Epidermal melanocyte (primary cell): ENCODE results near the gene OR8B8.
"Not testable (repeated sequence)": the region's sequence is repeated elsewhere in the genome, so short reads cannot be mapped to it uniquely, and the experiment has no call there.

Experiments used
- DNase-seq: peaks from one replicate; pipeline ENCODE4 v3.0.0; 2011; ENCODE audit warnings: low spot score; ENCODE audit not compliant: insufficient read length

Gene OR8B8

DNA sequence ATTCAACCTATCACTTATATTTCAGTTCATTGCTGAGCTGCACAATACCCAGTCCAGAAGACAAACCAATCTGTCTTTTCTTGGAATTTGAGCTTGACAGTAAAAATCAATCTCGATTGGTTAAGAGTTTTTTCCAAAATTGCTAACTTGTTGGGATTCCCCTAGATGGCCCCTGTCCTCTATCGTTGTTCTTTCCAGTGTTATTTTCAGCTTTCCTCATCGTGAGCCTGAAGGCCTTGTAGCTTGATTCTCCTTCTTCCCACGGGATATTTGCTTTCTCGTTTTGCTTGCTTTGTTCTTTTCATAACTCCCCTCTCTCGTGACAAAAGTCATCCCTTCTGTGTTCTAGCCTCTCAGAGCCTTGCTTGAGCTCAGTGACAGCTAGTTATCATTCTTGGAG is 3.1 kb downstream of the OR8B8 start:
- DNase-seq, result no peak

DNA sequence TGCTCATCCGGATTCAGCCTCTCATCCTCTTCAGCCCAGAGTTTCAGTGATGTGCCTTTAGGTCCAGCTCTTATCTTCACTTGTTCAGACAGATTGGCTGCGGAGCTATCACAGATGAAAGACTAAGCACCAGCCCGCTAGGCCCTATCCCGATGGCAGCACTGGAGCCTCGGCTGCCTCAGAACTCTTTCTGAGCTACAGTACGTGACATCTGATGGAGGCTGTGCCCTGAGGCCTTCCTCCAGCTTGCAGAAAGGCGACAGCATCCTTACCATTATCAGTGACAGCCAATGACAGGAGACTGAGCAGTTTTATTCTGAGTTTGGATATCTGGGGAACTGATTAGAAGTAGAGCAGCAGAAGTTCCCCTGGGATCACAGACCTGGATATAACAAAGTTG is 4.0 kb downstream of the OR8B8 start:
- DNase-seq, result no peak

GRCh38 chr11:124441081-124441480 is 4.4 kb downstream of the OR8B8 start:
- DNase-seq, result no peak

DNA sequence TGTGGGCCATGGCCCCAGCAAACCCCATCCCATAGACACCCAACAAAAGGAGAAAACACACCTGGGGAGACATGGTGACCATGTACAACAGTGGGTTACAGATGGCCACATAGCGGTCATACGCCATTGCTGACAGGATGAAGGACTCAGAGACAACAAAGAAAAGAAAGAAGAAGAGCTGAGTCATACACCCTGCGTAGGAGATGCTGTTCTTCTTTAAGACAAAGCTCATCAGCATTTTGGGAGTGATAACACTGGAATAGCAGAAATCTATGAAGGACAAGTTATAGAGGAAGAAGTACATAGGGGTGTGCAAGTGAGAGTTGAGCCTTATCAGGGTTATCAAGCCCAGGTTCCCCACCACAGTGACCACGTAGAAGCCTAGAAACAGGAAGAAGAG is 4.9 kb downstream of the OR8B8 start:
- DNase-seq, result no peak

DNA sequence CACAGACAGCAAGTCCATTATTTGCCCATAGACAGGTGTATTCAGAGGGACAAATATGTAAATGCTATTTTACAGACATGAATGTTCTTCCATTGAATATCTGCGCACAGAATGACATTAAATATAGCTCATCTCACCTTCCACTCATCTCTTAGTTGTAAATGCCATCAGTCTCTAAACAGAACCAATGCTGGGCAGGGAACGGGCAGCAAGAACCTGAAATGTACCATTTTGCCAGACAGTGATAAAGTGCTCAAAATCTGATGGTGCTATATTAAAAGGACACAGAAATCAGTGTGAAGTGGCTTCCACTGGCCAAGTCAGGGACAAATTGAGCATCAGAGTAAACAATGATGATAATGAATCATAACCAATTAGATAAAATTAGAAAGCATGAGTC is 10.8 kb downstream of the OR8B8 start:
- no peak for DNase-seq

- DNase-seq, result no peak
Observed at GRCh38 chr11:124429599-124429998, 15.9 kb downstream of the OR8B8 start.

GRCh38 chr11:124424384-124424921 is 21.0 kb downstream of the OR8B8 start, which contains the start of gene OR8B4:
Gene OR8B4, minus strand, starts transcription at chr11:124424871. Its CDS starts 0 bp downstream, at chr11:124424871.
- DNase-seq, result no peak

- DNase-seq, result no peak
Observed at GRCh38 chr11:124421043-124421442, 24.5 kb downstream of the OR8B8 start.

GRCh38 chr11:124415356-124415923 is 30.1 kb downstream of the OR8B8 start:
- DNase-seq, result peak; percentile 32

- DNase-seq, result no peak
Observed at GRCh38 chr11:124409906-124410305, 35.6 kb downstream of the OR8B8 start.

- DNase-seq, result no peak
Observed at GRCh38 chr11:124405581-124405980, 39.9 kb downstream of the OR8B8 start.

DNA sequence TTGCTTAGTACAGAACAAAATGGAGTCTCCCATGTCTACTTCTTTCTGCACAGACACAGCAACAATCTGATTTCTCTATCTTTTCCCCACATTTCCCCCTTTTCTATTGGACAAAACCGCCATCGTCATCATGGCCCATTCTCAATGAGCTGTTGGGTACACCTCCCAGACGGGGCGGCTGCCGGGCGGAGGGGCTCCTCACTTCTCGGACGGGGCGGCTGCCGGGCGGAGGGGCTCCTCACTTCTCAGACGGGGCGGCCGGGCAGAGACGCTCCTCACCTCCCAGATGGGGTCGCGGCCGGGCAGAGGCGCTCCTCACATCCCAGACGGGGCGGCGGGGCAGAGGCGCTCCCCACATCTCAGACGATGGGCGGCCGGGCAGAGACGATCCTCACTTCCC is 42.3 kb downstream of the OR8B8 start:
- not testable (repeated sequence) for DNase-seq

- DNase-seq, result no peak
Observed at GRCh38 chr11:124402326-124402922, 43.1 kb downstream of the OR8B8 start.

- DNase-seq, result no peak
Observed at GRCh38 chr11:124398924-124399323, 46.6 kb downstream of the OR8B8 start, which contains the start of gene OR8B3. Gene OR8B3, minus strand, starts transcription at chr11:124399024. Its CDS starts 1,673 bp downstream, at chr11:124397351.

DNA sequence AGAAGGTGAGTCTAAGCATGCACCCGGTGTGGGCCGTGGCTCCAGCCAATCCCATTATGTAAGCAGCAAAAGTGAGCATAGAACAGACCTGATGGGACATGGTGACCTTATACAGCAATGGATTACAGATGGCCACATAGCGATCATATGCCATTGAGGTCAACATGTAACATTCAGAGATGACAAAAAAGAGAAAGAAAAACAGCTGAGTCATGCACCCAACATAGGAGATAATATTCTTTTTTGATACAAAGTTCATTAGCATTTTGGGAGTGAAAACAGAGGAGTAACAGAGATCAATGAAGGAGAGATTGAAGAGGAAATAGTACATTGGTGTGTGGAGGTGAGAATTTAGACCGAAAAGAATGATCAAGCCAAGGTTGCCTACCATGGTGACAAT is 48.6 kb downstream of the OR8B8 start:
- not testable (repeated sequence) for DNase-seq

DNA sequence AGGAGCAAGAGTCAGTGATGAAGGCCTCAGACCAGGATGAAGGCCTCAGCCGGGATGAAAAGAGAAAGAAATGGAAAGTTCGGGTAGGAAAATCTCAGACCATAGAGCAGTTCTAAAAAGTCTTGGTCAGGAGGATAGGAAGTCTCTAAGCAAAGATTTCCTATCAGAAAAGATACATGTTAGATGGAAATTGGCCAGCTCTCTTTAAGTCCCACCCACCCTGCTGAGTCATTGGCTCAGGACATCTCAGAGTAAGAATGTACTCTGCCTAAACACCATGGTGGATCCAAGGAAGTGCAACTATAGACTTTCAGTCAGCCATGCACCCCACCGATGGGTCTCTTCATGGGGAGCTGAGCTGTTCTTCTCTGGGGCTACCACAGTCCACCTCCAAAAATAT is 51.1 kb downstream of the OR8B8 start:
- DNase-seq, result no peak
